Kidney (tissue), 14 donors: ENCODE results near the gene POLR2L. TPM values are rescaled to one million over a fixed set of nuclear protein-coding genes. Genes with fewer than 3 reads are reported as not detected.

ENCODE experiments used
- DNase-seq, 5 donors: peaks; one replicate each; pipeline ENCODE4 v3.0.0-alpha.2; 2013 to 2020
- FAIRE-seq: peaks from 2 replicates; lab custom pipeline; 2012; peaks lifted over from hg19 to GRCh38; lab: Jason Lieb, UNC
- H3K27ac ChIP-seq, 2 donors: one replicate each; pipeline ENCODE4 v1.7.0; 2013; ENCODE audit warnings: low read depth in 2 of 2, low read length in 2 of 2, inconsistent platforms in 1 of 2
- H3K27me3 ChIP-seq: one replicate; pipeline ENCODE4 v1.7.1; 2013; ENCODE audit warnings: low read length, inconsistent platforms; ENCODE audit not compliant: control insufficient read depth, insufficient read depth
- H3K36me3 ChIP-seq, 3 donors: one replicate each; pipeline versions ENCODE4 v1.7.0 to v1.7.1; 2013; ENCODE audit warnings: low read length in 3 of 3, control low read depth in 1 of 3, inconsistent platforms in 1 of 3; ENCODE audit not compliant: insufficient read depth in 3 of 3, control insufficient read depth in 2 of 3
- H3K4me1 ChIP-seq, 3 donors: one replicate each; pipeline versions ENCODE4 v1.7.0 to v1.7.1; 2013; ENCODE audit warnings: low read length in 3 of 3, inconsistent platforms in 1 of 3, low read depth in 1 of 3; ENCODE audit not compliant: control insufficient read depth in 2 of 3, insufficient read depth in 2 of 3
- H3K4me3 ChIP-seq, 3 donors: one replicate each; pipeline versions ENCODE4 v1.7.0 to v1.8.1; 2013; ENCODE audit warnings: low read length in 3 of 3, control low read depth in 1 of 3, inconsistent platforms in 1 of 3
- H3K9ac ChIP-seq, 3 donors: one replicate each; pipeline versions ENCODE4 v1.7.0 to v1.7.1; 2013; ENCODE audit warnings: low read length in 3 of 3, control low read depth in 1 of 3, inconsistent platforms in 1 of 3
- H3K9me3 ChIP-seq, 3 donors: one replicate each; pipeline versions ENCODE4 v1.7.0 to v1.7.1; 2013; ENCODE audit warnings: low read length in 3 of 3, control low read depth in 1 of 3, inconsistent platforms in 1 of 3; ENCODE audit not compliant: control insufficient read depth in 2 of 3, insufficient read depth in 1 of 3
- intact Hi-C: fragments of 100-400 bp; cut with DNase I; formaldehyde crosslinking; loops from one replicate; pipeline ENCODE4 v1.11.1; 2022
- polyA plus RNA-seq: library from polyadenylated mRNA; stranded (reverse); fragments of 350-450 nt; fragmentation: Illumina TruSeq; extraction: RNeasy Lipid Tissue Mini Kit (QIAGEN cat#74804); gene quantifications from one replicate; pipeline ENCODE4 v1.2.3, GENCODE V29; 2014; ENCODE audit warnings: low read depth, low replicate concordance; ENCODE audit not compliant: insufficient read depth
- total RNA-seq: library from RNA; stranded (reverse); fragmentation: NEBNext Ultra II Directional; extraction: Animal tissue kit (Norgen Biotek cat#: 25700); gene quantifications from one replicate; pipeline ENCODE4 v1.2.1, GENCODE V29; 2021
- TF ChIP-seq, protein P1 (sequence below): IDR thresholded peaks from 3 replicates; pipeline ENCODE4 v1.5.1; 2012; ENCODE audit warnings: mild to moderate bottlenecking, moderate library complexity, borderline replicate concordance; ENCODE audit not compliant: insufficient read depth; ENCODE audit errors: extremely low read depth
- donor health status: control.
- donor health status: control.
- donor health status: control.
- donor health status: control.
- donor health status: control.
- donor health status: DM: yes; HTN: yes; CAD: no.
- donor health status: Normal renal cell carcinoma (clear cell type).

Gene POLR2L
- total and polyA plus RNA-seq, 2 donors from 2014 or later: 107 to 376 TPM

DNA sequence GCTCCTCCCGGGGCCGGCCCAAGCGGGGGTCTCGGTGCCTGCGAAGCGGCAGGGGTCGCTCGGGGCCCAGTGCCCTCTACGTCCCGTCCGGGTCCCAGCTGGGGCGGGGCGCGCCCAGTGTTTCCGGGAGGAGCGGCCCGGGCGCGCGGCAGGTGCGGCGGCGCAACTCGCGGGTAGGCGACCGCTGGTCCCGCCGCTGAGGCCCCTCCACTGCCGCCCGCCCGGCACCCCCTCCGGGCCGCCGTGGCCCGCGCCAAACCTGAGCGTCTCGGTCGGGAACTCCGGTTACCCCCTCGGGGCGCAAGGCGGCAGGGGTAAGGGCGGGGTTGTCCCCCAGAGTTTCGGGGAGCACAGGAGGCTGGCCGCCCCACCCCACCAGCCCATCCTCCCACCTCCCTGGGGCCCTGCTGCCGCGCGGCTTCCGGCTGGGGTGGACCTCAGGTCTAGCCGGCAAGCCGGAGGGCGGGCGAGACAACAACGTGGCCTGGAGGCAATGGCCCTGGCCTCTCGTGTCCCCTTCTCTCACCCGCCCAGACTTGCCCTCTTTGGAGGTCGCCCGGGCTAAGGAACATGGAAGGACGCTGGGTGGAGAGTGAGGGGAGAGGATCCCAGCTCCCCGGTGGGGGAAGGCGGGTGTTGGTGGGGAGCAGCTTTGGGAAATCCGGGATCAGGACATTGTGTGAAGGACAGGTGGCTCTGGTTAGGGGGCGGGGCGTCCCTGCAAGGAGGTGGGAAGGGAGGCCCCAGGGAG is 15.0 kb downstream of the POLR2L start:
- no peaks in the 10 kb centered on the region for H3K36me3 ChIP-seq
- peak overlapping the region in 2 of 3 donors; percentile 6 to 46 for H3K9ac ChIP-seq
- peak overlapping the region; percentile 23 to 32 for H3K27ac ChIP-seq
- intact Hi-C loops: no loop called here
- TF ChIP-seq, protein P1, sequence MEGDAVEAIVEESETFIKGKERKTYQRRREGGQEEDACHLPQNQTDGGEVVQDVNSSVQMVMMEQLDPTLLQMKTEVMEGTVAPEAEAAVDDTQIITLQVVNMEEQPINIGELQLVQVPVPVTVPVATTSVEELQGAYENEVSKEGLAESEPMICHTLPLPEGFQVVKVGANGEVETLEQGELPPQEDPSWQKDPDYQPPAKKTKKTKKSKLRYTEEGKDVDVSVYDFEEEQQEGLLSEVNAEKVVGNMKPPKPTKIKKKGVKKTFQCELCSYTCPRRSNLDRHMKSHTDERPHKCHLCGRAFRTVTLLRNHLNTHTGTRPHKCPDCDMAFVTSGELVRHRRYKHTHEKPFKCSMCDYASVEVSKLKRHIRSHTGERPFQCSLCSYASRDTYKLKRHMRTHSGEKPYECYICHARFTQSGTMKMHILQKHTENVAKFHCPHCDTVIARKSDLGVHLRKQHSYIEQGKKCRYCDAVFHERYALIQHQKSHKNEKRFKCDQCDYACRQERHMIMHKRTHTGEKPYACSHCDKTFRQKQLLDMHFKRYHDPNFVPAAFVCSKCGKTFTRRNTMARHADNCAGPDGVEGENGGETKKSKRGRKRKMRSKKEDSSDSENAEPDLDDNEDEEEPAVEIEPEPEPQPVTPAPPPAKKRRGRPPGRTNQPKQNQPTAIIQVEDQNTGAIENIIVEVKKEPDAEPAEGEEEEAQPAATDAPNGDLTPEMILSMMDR: no peak
- peaks cover 0 to 43% (median 15%) of the 10 kb centered on the region in 3 donors for H3K4me1 ChIP-seq
- peak overlapping the region in 1 of 3 donors; percentile 21 for H3K4me3 ChIP-seq
- H3K9me3 ChIP-seq: no peaks in the 10 kb centered on the region
- H3K27me3 ChIP-seq: no peaks in the 10 kb centered on the region
- FAIRE-seq (no peak), DNase-seq (peak in 3 of 5 donors; percentile 49 to 82 (median 61))

DNA sequence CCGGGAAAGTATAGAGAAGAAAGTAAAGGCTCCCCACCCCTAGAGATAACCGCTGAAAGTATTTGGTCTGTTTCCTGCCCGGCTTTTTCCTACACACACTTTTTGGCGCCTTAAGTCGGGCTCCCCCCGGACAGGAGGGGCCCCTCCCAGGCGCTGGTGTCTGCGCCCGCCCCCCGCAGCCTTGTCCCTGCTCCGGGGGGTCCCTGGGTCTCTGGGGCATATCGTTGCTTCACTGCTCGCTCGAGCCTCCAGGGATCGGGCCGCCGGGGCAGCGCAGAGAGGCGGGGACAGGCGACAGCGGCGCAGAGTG is 15.5 kb downstream of the POLR2L start:
- no peaks in the 10 kb centered on the region for H3K9me3 ChIP-seq
- peak overlapping the region in 1 of 2 donors; percentile 32 for H3K27ac ChIP-seq
- H3K4me1 ChIP-seq: peaks cover 0 to 42% (median 19%) of the 10 kb centered on the region in 3 donors
- H3K9ac ChIP-seq: peak overlapping the region in 1 of 3 donors; percentile 34
- peaks cover 0 to 2% (median 0%) of the 10 kb centered on the region in 3 donors for H3K36me3 ChIP-seq
- intact Hi-C loops: no loop called here
- H3K27me3 ChIP-seq: no peaks in the 10 kb centered on the region
- no peak for FAIRE-seq
- TF ChIP-seq, protein P1: no peak
- H3K4me3 ChIP-seq: no peak overlapping the region
- peak in 2 of 5 donors; percentile 31 to 72 for DNase-seq

DNA sequence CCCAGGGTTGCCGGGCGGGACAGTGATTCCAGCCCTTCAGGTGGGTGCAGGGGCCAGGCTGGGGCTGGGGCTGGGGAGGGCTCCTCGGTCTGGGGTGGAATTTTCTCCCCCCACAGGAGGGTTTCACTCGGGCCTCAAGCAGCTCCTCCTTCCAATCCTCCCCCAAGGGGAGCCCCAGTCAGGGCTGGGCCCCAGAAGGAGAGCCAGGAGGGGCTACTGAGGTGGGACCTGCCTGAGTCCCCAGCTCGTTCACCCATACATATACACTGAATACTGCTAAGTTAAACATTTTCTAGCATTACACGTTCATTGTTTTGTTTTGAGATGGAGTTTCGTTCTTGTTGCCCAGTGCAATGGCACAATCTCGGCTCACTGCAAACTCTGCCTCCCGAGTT is 16.1 kb downstream of the POLR2L start:
- Histone ChIP-seq H3K4me1 (peaks cover 0 to 48% (median 24%) of the 10 kb centered on the region in 3 donors), H3K27me3 (no peaks in the 10 kb centered on the region), H3K36me3 (peaks cover 0 to 4% (median 0%) of the 10 kb centered on the region in 3 donors), H3K27ac (no peak overlapping the region), H3K9me3 (no peaks in the 10 kb centered on the region), H3K9ac (no peak overlapping the region), H3K4me3 (no peak overlapping the region)
- intact Hi-C loops: no loop called here
- TF ChIP-seq, protein P1: no peak
- FAIRE-seq (no peak), DNase-seq (no peak)
